Left hindlimb (tissue), 1 donor: ENCODE measurements around the gene ATP9A.
A peak's percentile ranks its signal among the peaks of the same experiment; 100 is the strongest.

ENCODE experiments used
- DNase-seq: peaks from one replicate; pipeline ENCODE4 v3.0.0-alpha.2; 2018

The ATP9A gene

GRCh38 chr20:51595058-51595532 lies 173.1 kb downstream of the ATP9A start:
- peak; percentile 87 for DNase-seq

GRCh38 chr20:51594236-51595057 lies 173.7 kb downstream of the ATP9A start:
- no peak for DNase-seq

- DNase-seq: no peak
Measured at GRCh38 chr20:51593584-51593983, 174.6 kb downstream of the ATP9A start.

- no peak for DNase-seq
Measured at GRCh38 chr20:51592564-51592963, 175.6 kb downstream of the ATP9A start.

GRCh38 chr20:51591871-51592270 lies 176.3 kb downstream of the ATP9A start:
- DNase-seq: no peak

GRCh38 chr20:51588762-51589161 lies 179.4 kb downstream of the ATP9A start:
- no peak for DNase-seq

GRCh38 chr20:51587145-51587544 lies 181.0 kb downstream of the ATP9A start:
- DNase-seq: no peak

- no peak for DNase-seq
Measured at GRCh38 chr20:51586005-51586440, 182.2 kb downstream of the ATP9A start.

- no peak for DNase-seq
Measured at GRCh38 chr20:51585148-51585547, 183.0 kb downstream of the ATP9A start.

GRCh38 chr20:51584737-51585136 lies 183.5 kb downstream of the ATP9A start:
- DNase-seq: no peak

GRCh38 chr20:51584116-51584515 lies 184.1 kb downstream of the ATP9A start:
- DNase-seq: no peak

GRCh38 chr20:51583499-51583898 lies 184.7 kb downstream of the ATP9A start:
- DNase-seq: no peak

- no peak for DNase-seq
Measured at GRCh38 chr20:51583073-51583472, 185.1 kb downstream of the ATP9A start.

GRCh38 chr20:51581571-51581970 lies 186.6 kb downstream of the ATP9A start:
- DNase-seq: no peak

- DNase-seq: no peak
Measured at GRCh38 chr20:51579137-51579536, 189.1 kb downstream of the ATP9A start.

- DNase-seq: no peak
Measured at GRCh38 chr20:51578145-51578459, 190.1 kb downstream of the ATP9A start.

- no peak for DNase-seq
Measured at GRCh38 chr20:51577432-51578144, 190.6 kb downstream of the ATP9A start.

- DNase-seq: no peak
Measured at GRCh38 chr20:51575486-51575885, 192.7 kb downstream of the ATP9A start.

GRCh38 chr20:51574248-51575033 lies 193.7 kb downstream of the ATP9A start:
- no peak for DNase-seq

GRCh38 chr20:51573576-51574243 lies 194.5 kb downstream of the ATP9A start:
- DNase-seq: peak; percentile 62

GRCh38 chr20:51571460-51571794 lies 196.8 kb downstream of the ATP9A start:
- no peak for DNase-seq

GRCh38 chr20:51570739-51571459 lies 197.3 kb downstream of the ATP9A start:
- peak; percentile 80 for DNase-seq
